Measurements from ENCODE around the gene PRRX1.

PRRX1 gene

DNA sequence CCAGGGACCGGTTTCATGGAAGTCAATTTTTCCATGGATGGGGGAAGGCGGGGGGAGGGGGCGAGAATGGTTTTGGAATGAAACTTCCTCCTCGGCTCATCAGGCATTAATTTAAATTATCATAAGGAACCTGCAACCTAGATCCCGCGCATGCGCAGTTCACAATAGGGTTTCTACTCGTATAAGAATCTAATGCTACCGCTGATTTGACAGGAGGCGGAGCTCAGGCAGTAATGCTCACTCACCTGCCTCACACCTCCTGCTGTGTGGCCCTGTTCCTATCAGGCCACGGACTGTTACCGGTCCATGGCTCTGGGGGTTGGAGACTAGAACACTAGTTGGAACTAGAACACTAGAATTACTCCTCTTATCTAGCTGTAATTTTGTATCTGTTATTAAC, 38.0 kb downstream of the PRRX1 start:
- Histone ChIP-seq H3K27ac (no peak overlapping the region), H3K9me3 (ENCODE audit: severe bottlenecking) (no peaks in the 10 kb centered on the region), H3K27me3 (ENCODE audit: insufficient read depth, low read depth, severe bottlenecking) (no peaks in the 10 kb centered on the region), H3K36me3 (no peaks in the 10 kb centered on the region), H3K4me3 (ENCODE audit: low read depth, low read length) (no peak overlapping the region)
- TF ChIP-seq, protein P1, sequence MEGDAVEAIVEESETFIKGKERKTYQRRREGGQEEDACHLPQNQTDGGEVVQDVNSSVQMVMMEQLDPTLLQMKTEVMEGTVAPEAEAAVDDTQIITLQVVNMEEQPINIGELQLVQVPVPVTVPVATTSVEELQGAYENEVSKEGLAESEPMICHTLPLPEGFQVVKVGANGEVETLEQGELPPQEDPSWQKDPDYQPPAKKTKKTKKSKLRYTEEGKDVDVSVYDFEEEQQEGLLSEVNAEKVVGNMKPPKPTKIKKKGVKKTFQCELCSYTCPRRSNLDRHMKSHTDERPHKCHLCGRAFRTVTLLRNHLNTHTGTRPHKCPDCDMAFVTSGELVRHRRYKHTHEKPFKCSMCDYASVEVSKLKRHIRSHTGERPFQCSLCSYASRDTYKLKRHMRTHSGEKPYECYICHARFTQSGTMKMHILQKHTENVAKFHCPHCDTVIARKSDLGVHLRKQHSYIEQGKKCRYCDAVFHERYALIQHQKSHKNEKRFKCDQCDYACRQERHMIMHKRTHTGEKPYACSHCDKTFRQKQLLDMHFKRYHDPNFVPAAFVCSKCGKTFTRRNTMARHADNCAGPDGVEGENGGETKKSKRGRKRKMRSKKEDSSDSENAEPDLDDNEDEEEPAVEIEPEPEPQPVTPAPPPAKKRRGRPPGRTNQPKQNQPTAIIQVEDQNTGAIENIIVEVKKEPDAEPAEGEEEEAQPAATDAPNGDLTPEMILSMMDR (IDR thresholded peaks at IDR 0.05; ENCODE audit: low read depth, low read length): no peak
- no peak for DNase-seq

DNA sequence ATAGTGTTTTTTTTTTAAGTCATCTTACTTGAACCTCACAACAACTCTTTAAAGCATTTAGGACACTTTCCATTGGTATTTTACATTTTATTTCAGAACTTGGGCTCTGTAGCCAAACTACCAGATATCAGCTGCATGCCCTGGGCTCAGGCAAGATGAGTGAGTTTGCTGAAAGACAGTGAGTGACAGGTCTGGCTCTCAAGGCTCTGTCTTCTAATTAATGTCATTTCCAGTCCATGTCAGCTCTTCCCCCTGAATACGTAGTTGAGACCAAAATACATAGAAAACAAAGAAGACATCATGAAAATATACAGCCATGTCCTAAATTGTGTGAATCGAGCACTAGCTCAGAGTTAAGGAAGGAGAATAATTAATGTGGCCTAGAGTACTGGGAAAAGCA, 39.7 kb downstream of the PRRX1 start:
- TF ChIP-seq, protein P1 (IDR thresholded peaks at IDR 0.05; ENCODE audit: low read depth, low read length): no peak

DNA sequence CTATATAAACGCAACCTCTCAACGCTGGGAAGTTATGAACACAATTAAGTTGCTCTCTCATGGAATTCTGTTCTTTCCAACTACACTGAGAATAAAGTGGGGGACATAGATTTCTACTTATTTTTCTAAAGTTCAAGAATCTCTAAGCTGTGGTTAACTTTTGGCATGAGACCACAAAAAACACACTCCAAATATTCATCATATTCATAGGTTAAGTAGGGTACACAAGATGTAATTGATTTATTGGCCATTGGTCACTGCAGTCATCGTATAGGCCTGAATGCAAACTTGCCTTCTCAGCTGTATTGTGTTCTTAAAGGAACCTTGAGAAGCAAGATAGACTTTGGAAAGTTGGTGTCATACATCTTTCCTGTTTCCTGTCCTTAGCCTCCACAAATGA, 40.3 kb downstream of the PRRX1 start:
- Histone ChIP-seq H3K4me3 (ENCODE audit: low read depth, low read length) (no peak overlapping the region), H3K27me3 (ENCODE audit: insufficient read depth, low read depth, severe bottlenecking) (no peaks in the 10 kb centered on the region), H3K9me3 (ENCODE audit: severe bottlenecking) (no peaks in the 10 kb centered on the region), H3K27ac (no peak overlapping the region), H3K36me3 (no peaks in the 10 kb centered on the region)
- TF ChIP-seq, protein P1 (IDR thresholded peaks at IDR 0.05; ENCODE audit: low read depth, low read length): no peak
- no peak for DNase-seq

More for the DNA sequence above, 39.7 kb downstream of the PRRX1 start:
- Histone ChIP-seq H3K36me3 (no peaks in the 10 kb centered on the region), H3K27ac (no peak overlapping the region), H3K4me3 (ENCODE audit: low read depth, low read length) (no peak overlapping the region), H3K9me3 (ENCODE audit: severe bottlenecking) (no peaks in the 10 kb centered on the region), H3K27me3 (ENCODE audit: insufficient read depth, low read depth, severe bottlenecking) (no peaks in the 10 kb centered on the region)
- no peak for DNase-seq

DNA sequence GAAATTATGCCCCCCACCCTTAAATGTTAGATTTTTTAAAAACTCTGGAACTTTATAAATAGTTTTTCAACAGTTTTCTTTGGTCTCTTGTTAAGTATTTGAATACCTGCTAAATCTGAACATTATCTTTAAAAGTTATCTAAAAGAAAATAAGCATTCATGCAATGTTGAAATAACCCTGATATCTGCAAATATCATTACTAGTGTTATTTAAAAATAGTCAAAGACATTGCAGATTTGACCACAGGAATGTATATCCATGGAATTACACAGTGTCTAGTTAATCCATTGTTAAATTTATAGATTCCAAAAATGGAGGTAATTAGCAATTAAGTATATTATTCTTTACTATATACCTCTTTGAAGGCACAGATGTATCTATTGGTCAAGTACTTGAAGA, 42.0 kb downstream of the PRRX1 start:
- Histone ChIP-seq H3K4me3 (ENCODE audit: low read depth, low read length) (no peak overlapping the region), H3K27ac (no peak overlapping the region), H3K27me3 (ENCODE audit: insufficient read depth, low read depth, severe bottlenecking) (no peaks in the 10 kb centered on the region), H3K36me3 (no peaks in the 10 kb centered on the region), H3K9me3 (ENCODE audit: severe bottlenecking) (no peaks in the 10 kb centered on the region)
- TF ChIP-seq, protein P1 (IDR thresholded peaks at IDR 0.05; ENCODE audit: low read depth, low read length): no peak
- DNase-seq: no peak

DNA sequence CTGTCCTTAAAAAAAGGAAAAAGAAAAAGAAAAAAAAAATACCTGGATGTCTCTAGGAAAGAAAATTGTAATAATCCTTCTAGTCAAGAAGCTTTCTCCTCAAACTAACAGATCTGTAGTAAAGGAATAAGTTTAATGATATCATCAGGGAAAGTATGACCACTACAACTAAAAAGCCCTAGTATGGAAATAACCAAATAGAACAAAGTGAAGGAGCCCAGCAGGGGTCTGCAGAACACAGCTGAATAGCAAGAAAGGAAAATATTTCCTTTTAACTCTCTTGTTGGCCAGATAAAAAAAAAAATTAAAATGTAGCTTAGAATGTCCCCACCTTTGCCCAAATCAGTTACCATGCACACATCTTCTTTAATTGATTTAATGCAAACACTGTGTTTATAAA, 43.2 kb downstream of the PRRX1 start:
- TF ChIP-seq, protein P1 (IDR thresholded peaks at IDR 0.05; ENCODE audit: low read depth, low read length): no peak
- no peak for DNase-seq
- no peak overlapping the region for H3K27ac ChIP-seq
- H3K9me3 ChIP-seq (ENCODE audit: severe bottlenecking): no peaks in the 10 kb centered on the region
- H3K36me3 ChIP-seq: no peaks in the 10 kb centered on the region
- H3K27me3 ChIP-seq (ENCODE audit: insufficient read depth, low read depth, severe bottlenecking): no peaks in the 10 kb centered on the region
- H3K4me3 ChIP-seq (ENCODE audit: low read depth, low read length): no peak overlapping the region

DNA sequence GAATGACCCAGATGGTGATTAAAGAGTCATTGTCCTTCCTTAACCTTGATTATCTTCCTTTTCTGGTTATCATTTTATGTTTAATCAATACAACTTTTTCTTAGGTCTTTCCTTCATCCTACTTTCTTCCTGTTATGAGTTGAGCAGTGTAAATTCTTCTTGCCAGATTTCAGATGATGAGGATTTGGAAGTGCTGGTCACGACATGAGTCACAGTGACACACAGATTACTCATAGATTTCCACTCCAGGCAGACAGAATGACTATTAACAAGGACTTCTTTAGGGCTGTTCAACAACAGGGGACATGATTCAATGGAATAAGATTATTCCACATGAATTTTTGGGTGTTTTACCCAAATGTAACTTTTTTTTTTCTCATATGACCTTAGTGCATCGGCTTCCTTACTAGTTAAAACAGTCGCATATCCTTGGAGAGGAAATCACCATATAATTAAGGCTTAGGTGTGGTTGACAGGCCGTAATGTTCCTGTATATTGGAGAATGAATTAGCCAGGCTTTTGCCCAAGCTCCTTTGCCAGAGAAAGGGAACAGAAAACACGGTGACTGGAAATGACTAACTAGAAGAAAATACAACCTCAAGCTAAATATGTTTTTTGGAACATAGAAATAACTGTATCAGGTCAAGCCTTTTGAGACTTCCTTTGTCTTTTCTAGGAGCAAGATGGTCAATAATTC, 44.2 kb downstream of the PRRX1 start:
- Histone ChIP-seq H3K36me3 (no peaks in the 10 kb centered on the region), H3K27ac (no peak overlapping the region), H3K4me3 (ENCODE audit: low read depth, low read length) (no peak overlapping the region), H3K9me3 (ENCODE audit: severe bottlenecking) (no peaks in the 10 kb centered on the region), H3K27me3 (ENCODE audit: insufficient read depth, low read depth, severe bottlenecking) (no peaks in the 10 kb centered on the region)
- DNase-seq: no peak
- TF ChIP-seq, protein P1 (IDR thresholded peaks at IDR 0.05; ENCODE audit: low read depth, low read length): no peak
